ENCODE data around the gene ZNF585A.
"Not testable (repeated sequence)": the region's sequence is repeated elsewhere in the genome, so short reads cannot be mapped to it uniquely, and the experiment has no call there.

Gene ZNF585A

DNA sequence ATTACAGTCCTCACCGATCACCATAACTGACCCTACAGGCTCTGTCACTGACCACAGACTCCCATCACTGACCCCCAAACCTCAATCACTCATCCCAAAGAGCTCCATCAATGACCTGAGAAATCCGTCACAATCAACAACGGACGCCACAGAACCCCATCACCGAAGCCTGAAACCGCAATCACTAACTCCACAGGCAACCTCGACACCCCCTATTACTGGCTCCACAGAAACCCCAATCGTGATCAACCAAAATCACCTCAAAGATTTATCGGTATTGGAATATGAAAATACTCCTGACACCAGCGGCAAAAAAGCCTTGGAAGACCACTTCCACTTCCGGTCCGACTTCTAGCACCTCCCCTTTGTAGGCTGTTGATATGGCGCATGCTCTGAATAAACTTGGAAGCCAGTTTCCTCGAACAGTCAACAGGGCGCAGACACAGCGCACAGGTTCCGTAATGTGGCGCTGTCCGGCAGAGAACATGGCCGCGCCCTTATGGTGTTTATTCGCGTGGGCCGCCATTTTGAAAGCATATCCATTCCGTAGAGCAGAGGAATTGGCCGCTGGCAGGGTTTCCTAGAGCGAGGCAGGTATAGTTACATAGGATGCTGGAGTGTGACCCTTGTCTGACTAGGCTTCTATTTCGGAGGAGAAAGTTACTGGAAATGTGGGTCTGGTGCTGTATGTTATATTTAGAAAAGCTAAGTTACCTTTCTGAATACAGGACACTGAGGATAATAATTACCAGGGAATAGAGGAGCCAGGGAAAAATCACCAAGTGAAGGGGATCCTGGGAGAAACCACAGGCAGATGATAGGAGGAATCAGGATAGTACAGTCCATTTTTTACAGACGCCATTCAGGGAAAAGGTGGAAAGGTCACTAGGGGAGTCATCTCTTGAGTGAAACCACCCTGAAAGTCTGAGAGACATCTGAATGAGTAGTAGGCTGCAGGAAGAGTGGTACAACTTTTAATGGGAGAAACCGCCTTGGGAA, at the start of gene ZNF585A:
ZNF585A (minus strand) TSS at position 328 of the 999 bp plus-strand sequence. CDS start 2,785 bp downstream, outside the sequence.
- peak; percentile 71 to 87 (median 82) for DNase-seq (ENCODE audit: low read depth in 3 of 3, low spot score in 1 of 3)

DNA sequence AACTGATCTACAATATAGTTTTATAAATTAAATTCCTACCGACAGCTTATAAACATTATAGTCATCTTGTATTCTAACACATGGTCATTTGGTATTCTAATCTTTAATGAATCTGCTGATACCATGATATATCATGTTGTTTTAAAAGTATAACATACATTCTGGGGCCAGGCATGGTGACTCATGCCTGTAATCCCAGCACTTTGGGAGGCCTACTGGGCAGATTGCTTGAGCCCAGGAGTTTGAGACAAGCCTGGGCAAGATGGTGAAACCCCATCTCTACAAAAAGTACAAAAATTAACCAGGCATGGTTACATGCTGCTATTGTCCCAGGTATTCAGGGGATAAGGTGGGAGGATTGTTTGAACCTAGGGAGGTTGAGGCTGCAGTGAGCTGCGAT, 48.6 kb upstream of the ZNF585A start:
- no peak for DNase-seq (ENCODE audit: low read depth in 3 of 3, low spot score in 1 of 3)

DNA sequence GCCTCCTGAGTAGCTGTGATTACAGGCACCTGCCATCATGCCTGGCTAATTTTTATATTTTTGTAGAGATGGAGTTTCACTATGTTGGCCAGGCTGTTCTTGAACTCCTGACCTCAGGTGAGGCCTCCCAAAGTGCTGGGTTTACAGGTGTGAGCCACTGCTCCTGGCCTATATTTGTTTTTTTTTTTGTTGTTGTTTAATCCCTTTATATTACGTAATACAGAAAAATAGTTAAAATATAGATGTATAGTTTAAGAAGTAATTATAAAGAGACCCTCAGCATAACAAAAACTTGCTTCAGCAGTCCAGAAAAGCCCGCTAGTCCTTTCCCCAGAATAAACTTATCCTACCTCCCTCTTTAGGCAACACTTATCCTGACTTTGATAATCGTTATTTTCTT, 47.9 kb upstream of the ZNF585A start:
- DNase-seq (ENCODE audit: low read depth in 3 of 3, low spot score in 1 of 3) = no peak

DNA sequence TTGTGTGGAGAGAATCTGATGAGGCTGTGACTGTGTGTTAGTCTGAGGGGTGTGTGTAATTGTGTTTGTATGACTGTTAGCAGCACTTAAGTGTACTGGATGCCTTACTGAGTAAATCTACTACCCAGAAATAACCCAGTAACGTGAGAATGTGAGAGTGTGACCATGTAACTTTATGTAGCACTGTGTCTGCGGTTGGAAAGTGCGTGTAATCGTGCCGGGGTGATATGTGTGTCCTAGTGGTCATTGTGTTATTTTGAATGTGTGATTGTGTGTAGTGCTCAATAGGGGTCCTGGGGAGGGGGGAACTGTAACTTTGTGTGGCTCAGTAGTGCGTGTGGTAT, 46.1 kb upstream of the ZNF585A start:
- no peak for DNase-seq (ENCODE audit: low read depth in 3 of 3, low spot score in 1 of 3)

DNA sequence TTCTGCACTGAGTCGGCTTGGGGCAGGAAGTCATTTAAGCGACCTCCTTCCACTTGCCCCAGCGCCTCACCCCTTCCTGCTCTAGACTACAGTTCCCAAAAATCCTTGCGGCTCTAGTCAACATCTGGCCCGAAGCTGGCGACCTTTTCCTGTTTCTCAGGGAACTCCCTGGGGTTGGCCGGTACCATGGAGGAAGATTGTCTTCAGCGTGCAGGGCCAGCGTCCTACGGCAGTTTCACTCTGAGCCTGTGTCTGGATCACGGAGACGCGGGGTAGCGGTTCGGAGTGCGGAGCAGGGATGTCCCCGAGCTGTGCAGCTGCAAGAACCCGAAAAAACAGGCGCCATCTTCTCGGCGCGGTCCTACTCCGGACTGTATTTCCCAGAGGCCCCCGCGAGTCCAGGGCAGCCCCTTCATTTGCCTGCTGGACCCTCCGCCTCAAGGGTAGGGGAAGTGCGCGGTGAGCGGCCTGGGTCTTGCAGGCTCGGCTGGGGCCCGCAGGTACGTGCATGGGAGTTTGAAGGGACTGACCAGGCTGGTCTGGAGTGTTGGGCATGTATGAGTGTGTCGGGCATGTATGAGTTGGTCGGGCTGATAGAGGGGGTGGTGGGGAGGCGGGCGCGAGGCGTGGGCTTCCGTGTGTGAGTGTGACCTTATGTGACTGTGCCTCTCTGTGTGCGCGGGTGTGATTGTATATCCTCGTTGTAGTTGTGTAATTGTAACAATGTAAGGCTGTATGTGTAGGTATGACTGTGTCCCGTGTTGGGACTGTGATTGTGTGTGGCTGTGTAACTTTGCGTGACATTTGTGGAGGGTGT, 45.5 kb upstream of the ZNF585A start, which contains the start of gene ZNF383:
ZNF383 (plus strand) TSS at position 440 of the 817 bp plus-strand sequence. CDS start 12,240 bp downstream, outside the sequence.
- DNase-seq (ENCODE audit: low read depth in 3 of 3, low spot score in 1 of 3) = peak; percentile 48 to 71 (median 55)

DNA sequence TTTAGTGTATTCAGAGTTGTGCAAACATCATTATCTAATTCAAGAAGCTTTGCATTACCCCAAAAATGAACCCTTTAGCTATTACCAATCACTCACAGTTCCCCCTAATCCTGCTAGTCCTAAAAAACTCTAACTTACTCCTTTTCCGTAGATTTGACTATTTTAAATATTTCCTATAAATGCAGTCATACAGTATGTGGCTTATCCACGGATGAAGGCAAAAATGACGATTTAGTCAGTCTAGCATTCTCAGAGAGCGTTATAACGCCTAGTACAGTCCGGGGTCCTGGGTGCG, 44.9 kb upstream of the ZNF585A start:
- DNase-seq (ENCODE audit: low read depth in 3 of 3, low spot score in 1 of 3) = no peak

DNA sequence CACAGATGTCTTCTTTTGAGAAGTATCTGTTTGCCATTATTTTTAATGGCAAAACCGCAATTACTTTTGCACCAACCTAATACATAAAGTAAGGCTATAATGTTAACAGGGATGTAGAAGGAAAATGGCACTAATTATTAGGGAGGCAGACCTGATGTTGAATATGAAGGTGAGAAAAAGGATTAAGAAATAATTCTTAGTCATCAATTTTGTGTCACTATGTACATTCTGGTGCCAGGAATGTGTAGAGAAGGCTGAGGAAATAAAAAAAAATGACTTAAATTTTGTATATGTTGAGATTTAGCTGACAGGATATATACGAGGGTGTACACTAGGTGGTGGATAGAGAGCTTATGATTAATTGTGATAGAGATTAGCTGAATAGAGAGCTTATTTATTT, 25.3 kb upstream of the ZNF585A start:
- DNase-seq (ENCODE audit: low read depth in 3 of 3, low spot score in 1 of 3) = no peak

DNA sequence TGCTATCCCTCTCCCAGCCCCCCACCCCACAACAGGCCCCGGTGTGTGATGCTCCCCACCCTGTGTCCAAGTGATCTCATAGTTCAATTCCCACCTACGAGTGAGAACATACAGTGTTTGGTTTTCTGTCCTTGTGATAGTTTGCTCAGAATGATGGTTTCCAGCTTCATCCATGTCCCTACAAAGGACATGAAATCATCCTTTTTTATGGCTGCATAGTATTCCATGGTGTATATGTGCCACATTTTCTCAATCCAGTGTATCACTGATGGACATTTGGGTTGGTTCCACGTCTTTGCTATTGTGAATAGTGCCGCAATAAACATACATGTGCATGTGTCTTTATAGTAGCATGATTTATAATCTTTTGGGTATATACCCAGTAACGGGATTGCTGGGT, 24.6 kb upstream of the ZNF585A start:
- not testable (repeated sequence) for DNase-seq (ENCODE audit: low read depth in 3 of 3, low spot score in 1 of 3)

DNA sequence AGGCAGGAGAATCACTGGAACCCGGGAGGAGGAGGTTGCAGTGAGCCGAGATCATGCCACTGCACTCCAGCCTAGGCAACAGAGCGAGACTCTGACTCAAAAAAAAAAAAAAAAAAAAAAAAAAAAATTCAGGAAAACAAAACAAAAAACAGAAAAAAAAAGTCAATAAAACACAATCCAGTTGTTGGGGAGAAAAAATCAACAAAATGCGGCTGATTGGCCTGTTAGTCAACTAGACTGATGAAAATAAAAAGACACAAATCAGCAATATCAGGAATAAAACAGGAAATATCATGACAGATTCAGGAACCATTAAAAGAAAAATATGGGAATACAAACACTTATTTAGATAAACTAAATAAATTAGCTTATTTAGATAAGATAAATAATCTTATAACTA, 22.8 kb upstream of the ZNF585A start:
- not testable (repeated sequence) for DNase-seq (ENCODE audit: low read depth in 3 of 3, low spot score in 1 of 3)

DNA sequence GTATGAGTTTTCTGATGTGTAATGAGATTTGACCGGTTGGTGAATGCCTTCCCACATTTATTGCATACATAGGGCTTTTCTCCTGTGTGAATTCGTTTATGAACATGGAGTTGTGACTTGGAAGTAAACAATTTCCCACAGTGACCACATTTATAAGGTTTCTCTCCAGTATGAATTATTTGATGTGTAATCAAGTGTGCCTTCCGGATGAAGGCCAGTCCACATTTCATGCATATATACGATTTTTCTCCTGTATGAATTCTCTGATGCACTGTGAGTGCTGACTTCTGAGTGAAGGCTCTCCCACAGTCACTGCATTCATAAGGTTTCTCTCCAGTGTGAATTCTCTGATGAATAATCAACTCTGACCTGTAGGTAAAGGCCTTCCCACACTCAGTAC, 13.6 kb upstream of the ZNF585A start:
- not testable (repeated sequence) for DNase-seq (ENCODE audit: low read depth in 3 of 3, low spot score in 1 of 3)

DNA sequence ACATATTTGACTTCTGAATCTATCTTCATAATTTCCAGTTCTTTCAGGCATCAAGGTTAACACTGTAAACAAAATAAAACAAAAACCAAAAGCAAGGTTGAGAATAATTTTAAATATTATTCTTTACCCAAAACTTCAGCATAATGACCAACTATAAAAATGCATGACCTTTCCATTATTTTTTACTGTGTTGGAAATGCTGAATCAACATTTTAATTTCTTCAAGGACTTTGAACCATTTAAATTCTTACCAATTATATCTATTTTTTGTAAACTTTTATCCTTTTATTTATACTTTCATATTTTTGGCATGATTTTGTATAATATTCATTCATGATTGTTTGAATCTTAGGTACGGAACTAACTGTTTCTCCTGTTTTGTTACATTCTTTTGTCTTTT, 6.9 kb downstream of the ZNF585A start:
- DNase-seq (ENCODE audit: low read depth in 3 of 3, low spot score in 1 of 3) = no peak

DNA sequence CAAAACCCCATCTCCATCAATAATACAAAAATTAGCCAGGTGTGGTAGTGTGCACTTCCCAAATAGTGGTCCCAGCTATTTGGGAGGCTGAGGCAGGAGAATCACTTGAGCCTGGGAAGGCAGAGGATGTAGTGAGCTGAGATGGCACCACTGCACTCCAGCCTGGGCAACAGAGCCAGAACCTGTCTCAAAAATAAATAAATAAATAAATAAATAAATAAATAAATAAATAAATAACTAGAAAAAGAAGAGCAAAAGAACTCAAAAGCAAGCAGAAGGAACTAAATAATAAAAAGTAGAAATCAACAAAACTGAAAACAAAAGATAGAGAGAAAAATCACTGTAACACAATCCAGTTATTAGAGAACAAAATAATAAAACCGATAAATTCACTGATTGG, 12.3 kb downstream of the ZNF585A start:
- DNase-seq (ENCODE audit: low read depth in 3 of 3, low spot score in 1 of 3) = no peak

DNA sequence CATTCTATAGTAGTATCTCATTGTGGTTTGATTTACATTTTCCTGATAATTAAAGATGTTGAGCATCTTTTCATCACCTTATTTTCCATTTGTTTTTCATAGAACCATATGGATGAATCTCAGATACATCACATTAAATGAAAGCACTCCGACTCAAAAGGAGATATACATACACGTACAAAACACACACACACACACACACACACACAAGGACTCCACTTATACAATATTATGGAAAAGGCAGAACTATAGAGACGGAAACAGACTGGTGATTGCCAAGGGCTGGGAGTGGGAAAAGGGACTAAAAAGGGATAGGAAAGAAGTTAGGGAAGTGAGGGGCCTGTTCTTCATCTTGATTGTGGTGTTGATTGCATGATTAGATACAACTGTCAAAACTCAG, 24.3 kb downstream of the ZNF585A start:
- no peak for DNase-seq (ENCODE audit: low read depth in 3 of 3, low spot score in 1 of 3)

DNA sequence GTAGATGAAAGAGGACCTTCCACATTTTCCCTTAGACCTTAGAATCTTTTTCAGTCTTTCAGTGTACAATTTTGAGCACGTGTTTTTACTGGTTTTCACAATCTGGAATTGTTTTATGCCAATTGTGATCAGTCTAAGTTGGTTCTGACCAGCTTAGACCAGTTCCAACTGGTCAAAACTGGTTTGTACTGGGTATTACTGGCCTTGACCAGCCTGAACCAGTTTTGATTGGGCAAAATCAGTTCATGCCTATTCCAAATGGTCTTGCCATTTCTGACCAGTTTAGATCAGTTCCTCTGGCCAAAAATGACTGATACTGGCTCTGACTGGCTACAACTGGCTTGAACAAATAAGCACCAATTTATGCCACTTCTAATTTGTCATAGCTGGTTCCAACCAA, 36.4 kb downstream of the ZNF585A start:
- DNase-seq (ENCODE audit: low read depth in 3 of 3, low spot score in 1 of 3) = no peak

DNA sequence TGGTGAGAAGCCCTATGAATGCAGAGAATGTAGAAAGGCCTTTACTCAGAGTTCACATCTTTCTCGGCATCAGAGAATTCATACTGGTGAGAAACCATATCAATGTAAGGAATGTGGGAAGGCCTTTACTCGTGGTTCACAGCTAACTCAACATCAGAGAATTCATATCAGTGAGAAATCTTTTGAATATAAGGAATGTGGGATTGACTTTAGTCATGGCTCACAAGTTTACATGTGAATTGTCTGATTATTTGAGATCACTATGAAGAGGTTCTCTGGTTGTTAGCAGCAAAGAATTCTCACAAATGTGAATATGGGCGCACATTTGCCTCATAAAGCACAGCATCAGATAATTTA, 43.7 kb downstream of the ZNF585A start:
- DNase-seq (ENCODE audit: low read depth in 3 of 3, low spot score in 1 of 3) = no peak

DNA sequence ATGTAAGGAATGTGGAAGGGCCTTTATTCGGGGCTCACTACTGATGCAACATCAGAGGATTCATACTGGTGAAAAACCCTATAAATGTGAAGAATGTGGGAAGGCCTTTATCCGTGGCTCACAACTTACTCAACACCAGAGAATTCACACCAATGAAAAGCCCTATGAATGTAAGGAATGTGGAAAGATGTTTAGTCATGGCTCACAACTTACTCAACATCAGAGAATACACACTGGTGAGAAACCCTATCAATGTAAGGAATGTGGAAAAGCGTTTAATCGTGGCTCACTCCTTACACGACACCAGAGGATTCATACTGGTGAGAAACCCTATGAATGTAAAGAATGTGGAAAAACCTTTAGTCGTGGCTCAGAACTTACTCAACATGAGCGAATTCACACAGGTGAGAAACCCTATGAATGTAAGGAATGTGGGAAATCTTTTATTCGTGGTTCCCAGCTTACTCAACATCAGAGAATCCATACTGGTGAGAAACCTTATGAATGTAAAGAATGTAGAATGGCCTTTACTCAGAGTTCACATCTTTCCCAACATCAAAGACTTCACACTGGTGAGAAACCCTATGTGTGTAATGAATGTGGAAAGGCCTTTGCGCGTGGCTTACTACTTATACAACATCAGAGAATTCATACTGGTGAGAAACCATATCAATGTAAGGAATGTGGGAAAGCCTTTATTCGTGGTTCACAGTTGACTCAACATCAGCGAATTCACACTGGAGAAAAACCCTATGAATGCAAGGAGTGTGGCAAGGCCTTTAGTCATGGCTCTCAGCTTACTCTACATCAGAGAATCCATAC, 44.3 kb downstream of the ZNF585A start:
- no peak for DNase-seq (ENCODE audit: low read depth in 3 of 3, low spot score in 1 of 3)

DNA sequence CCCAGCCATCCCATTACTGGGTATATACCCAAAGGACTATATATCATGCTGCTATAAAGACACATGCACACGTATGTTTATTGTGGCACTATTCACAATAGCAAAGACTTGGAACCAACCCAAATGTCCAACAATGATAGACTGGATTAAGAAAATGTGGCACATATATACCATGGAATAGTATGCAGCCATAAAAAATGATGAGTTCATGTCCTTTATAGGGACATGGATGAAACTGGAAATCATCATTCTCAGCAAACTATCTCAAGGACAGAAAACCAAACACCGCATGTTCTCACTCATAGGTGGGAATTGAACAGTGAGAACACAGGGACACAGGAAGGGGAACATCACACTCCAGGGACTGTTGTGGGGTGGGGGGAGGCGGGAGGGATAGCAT, 50.4 kb downstream of the ZNF585A start:
- not testable (repeated sequence) for DNase-seq (ENCODE audit: low read depth in 3 of 3, low spot score in 1 of 3)

DNA sequence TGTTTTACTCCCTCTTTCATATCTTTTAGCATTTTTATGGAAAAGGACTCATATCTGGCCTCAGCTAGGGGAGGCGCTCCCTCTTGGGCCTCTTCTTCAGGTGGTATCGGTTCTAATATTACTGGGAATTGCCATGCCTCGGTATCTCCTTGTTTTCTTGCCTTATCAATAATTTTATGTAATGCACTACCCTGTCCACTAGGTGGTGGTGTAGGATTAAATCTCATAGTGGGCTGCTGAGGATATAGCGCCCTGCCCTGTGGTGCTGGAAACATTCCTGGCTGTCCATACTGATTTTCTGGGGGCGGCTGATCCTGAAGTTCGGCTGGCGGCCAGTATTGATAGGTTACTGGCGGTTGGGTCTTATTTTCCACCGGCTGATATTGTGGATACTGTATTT, 58.5 kb downstream of the ZNF585A start:
- no peak for DNase-seq (ENCODE audit: low read depth in 3 of 3, low spot score in 1 of 3)

DNA sequence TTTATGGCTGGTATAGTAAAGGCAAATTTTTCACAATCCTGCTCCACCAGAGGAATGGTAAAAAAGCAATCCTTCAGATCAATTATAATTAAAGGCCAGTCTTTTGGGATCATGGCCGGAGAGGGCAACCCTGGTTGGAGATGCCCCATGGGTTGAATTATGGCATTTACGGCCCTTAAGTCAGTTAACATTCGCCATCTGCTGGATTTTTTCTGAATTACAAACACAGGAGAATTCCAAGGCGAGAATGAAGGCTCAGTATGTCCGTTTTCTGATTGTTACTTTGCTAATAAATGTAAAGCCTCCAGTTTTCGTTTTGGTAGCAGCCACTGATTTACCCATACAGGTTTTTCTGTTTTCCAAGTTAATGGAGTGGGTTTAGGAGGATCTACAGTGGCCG, 60.7 kb downstream of the ZNF585A start:
- not testable (repeated sequence) for DNase-seq (ENCODE audit: low read depth in 3 of 3, low spot score in 1 of 3)

DNA sequence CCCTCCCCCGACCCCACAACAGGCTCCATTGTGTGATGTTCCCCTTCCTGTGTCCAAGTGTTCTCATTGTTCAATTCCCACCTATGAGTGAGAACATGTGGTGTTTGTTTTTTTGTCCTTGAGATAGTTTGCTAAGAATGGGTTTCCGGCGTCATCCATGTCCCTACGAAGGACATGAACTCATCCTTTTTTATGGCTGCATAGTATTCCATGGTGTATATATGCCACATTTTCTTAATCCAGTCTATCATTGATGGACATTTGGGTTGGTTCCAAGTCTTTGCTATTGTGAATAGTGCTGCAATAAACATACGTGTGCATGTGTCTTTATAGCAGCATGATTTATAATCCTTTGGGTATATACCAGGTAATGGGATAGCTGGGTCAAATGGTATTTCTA, 68.4 kb downstream of the ZNF585A start:
- not testable (repeated sequence) for DNase-seq (ENCODE audit: low read depth in 3 of 3, low spot score in 1 of 3)

DNA sequence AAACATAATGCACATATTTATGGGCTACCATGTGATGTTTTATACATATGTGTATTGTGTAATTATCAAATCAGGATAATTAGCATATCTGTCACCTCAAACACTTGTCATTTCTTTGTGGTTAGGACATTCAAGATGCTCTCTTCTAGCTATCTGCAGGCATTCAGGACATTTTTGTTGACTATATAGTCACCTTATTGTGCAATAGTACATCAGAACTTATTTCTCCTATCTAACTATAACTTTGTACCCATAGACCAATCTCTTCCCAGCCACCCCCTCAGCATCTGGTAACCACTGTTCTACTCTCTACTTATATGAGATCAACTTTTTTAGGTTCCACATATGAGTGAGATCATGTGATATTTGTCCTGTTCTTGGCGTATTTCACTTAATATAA, 73.9 kb downstream of the ZNF585A start:
- no peak for DNase-seq (ENCODE audit: low read depth in 3 of 3, low spot score in 1 of 3)
